Measurements from ENCODE around the gene FOXP1. TPM values are rescaled to one million over a fixed set of nuclear protein-coding genes. Genes with fewer than 3 reads are reported as not detected.

Gene FOXP1
- total RNA-seq, 3 donors from 2014 or later: 61.9 to 267 (median 146) TPM

DNA sequence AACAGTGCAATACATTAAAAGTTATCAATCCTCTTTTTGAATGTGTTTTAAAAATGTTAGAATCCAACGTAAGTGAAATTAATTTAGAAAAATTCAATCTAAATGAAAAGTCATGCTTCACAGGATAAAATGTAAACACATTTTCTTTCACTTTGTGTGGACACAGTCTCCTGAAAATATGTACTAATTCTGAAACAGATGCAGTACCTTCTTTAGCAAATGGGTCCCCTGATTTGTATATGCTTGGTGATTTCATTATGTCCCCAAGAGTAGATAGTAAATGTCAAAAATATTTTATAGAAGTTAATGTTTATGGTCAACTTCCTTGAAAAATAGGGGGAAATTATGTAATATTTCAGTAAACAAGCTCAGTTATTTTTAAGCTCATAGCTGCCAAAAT lies 28.9 kb downstream of the FOXP1 start:
- TF ChIP-seq POLR2A (IDR thresholded peaks at IDR 0.05) (no peak), POLR2AphosphoS5 (IDR thresholded peaks at IDR 0.05) (no peak)
- TF ChIP-seq, protein P1, sequence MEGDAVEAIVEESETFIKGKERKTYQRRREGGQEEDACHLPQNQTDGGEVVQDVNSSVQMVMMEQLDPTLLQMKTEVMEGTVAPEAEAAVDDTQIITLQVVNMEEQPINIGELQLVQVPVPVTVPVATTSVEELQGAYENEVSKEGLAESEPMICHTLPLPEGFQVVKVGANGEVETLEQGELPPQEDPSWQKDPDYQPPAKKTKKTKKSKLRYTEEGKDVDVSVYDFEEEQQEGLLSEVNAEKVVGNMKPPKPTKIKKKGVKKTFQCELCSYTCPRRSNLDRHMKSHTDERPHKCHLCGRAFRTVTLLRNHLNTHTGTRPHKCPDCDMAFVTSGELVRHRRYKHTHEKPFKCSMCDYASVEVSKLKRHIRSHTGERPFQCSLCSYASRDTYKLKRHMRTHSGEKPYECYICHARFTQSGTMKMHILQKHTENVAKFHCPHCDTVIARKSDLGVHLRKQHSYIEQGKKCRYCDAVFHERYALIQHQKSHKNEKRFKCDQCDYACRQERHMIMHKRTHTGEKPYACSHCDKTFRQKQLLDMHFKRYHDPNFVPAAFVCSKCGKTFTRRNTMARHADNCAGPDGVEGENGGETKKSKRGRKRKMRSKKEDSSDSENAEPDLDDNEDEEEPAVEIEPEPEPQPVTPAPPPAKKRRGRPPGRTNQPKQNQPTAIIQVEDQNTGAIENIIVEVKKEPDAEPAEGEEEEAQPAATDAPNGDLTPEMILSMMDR (IDR thresholded peaks at IDR 0.05): no peak
- DNase-seq (ENCODE audit: low spot score in 2 of 2): no peak
- Histone ChIP-seq H3K27me3 (no peaks in the 10 kb centered on the region), H3K4me3 (no peak overlapping the region), H3K9me3 (no peaks in the 10 kb centered on the region), H3K36me3 (no peaks in the 10 kb centered on the region), H3K27ac (no peak overlapping the region), H3K4me1 (no peaks in the 10 kb centered on the region)
- intact Hi-C loops (cut with DNase I; ENCODE audit: low total_unique reads): no loop called here

DNA sequence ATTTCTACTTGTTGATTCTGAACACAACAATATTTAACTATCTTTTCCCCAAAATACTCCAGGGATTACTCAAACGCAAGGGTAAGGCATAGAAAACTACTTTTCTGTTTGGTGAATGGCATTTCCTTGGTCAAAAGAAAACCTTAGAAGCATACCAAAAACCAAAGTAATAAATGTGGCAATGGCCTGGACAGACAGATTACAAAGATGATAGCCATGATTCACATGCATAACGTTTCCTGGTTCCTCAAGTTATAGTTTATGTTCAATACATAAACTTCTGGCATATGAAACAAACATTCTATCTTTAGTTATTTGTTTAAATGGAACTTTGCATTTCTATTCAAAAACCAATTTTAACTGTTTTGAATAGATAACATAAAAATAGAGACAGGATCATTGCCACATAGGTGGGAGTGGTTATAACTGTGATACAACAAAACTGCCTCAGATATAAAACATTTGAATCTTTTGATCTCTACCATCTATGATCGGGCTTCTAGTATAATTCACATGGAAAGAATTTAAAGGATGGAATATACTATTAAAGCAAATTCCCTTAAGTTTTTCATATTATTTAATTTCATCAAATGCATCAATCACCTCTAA lies 32.1 kb downstream of the FOXP1 start:
- intact Hi-C loops (cut with DNase I; ENCODE audit: low total_unique reads): no loop called here
- H3K36me3 ChIP-seq: no peaks in the 10 kb centered on the region
- no peaks in the 10 kb centered on the region for H3K9me3 ChIP-seq
- H3K27me3 ChIP-seq: no peaks in the 10 kb centered on the region
- DNase-seq (ENCODE audit: low spot score in 2 of 2): no peak
- TF ChIP-seq POLR2AphosphoS5 (IDR thresholded peaks at IDR 0.05) (no peak), POLR2A (IDR thresholded peaks at IDR 0.05) (no peak)
- no peak overlapping the region for H3K27ac ChIP-seq
- H3K4me3 ChIP-seq: no peak overlapping the region
- no peaks in the 10 kb centered on the region for H3K4me1 ChIP-seq

DNA sequence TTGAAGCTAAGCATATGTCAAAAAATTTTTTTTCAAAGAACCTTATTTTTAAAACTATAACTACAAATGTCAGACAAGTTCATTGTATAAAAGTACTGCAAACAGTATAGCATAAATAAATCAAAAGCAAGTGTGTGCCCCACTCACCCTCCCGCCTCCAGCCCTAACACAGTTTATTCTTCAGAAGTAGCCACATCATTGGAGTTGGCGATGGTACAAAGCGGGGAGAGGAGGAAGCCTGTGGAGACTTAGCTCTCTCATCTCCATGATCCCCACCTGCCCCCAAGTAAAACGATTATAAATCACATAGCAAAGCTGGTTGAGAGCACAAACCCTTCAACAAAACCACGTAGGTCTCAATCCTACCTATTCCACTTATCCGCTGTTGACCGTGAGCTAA lies 33.6 kb downstream of the FOXP1 start:
- Histone ChIP-seq H3K27ac (no peak overlapping the region), H3K4me1 (no peaks in the 10 kb centered on the region), H3K27me3 (no peaks in the 10 kb centered on the region), H3K4me3 (no peak overlapping the region), H3K9me3 (no peaks in the 10 kb centered on the region), H3K36me3 (no peaks in the 10 kb centered on the region)
- DNase-seq (ENCODE audit: low spot score in 2 of 2): no peak
- TF ChIP-seq POLR2AphosphoS5 (IDR thresholded peaks at IDR 0.05) (no peak), POLR2A (IDR thresholded peaks at IDR 0.05) (no peak)
- TF ChIP-seq, protein P1 (IDR thresholded peaks at IDR 0.05): no peak
- intact Hi-C loops (cut with DNase I; ENCODE audit: low total_unique reads): no loop called here

DNA sequence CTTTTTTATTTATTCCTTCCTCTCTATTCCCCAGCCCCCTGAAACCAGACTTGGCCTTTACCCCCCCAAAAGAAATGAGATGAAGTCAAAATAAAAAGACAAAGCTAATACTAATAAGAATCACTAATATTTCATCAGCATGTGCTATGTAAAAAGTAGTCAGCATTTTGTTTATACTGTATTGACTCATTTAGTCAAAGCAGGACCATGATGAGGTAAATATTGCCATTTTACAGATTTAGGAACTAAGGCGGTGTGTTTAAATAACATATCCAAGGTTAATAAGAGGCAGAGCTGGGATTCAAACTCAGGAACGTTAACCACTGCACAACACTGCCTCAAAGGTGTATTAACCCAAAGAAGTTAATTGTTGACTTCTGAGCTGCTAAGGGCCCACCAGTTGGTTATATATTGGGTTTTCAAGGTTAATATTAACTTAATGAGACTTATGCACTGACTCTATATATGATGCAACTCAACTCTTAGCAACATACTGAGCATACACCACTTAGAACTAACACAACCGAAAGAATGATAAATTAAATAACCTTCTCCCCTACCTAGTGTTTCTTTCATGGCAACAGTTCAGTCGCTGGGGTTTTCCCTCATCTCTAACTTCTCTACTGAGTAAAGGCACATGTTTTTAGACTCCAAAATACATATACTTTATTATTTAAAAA lies 34.7 kb downstream of the FOXP1 start:
- intact Hi-C loops (cut with DNase I; ENCODE audit: low total_unique reads): no loop called here
- TF ChIP-seq POLR2AphosphoS5 (IDR thresholded peaks at IDR 0.05): no peak
- TF ChIP-seq, protein P1 (IDR thresholded peaks at IDR 0.05): no peak
- no peak for TF ChIP-seq POLR2A (IDR thresholded peaks at IDR 0.05)
- no peaks in the 10 kb centered on the region for H3K4me1 ChIP-seq
- H3K27ac ChIP-seq: no peak overlapping the region
- no peak overlapping the region for H3K4me3 ChIP-seq
- no peak for DNase-seq (ENCODE audit: low spot score in 2 of 2)
- H3K36me3 ChIP-seq: no peaks in the 10 kb centered on the region
- H3K27me3 ChIP-seq: no peaks in the 10 kb centered on the region
- no peaks in the 10 kb centered on the region for H3K9me3 ChIP-seq

DNA sequence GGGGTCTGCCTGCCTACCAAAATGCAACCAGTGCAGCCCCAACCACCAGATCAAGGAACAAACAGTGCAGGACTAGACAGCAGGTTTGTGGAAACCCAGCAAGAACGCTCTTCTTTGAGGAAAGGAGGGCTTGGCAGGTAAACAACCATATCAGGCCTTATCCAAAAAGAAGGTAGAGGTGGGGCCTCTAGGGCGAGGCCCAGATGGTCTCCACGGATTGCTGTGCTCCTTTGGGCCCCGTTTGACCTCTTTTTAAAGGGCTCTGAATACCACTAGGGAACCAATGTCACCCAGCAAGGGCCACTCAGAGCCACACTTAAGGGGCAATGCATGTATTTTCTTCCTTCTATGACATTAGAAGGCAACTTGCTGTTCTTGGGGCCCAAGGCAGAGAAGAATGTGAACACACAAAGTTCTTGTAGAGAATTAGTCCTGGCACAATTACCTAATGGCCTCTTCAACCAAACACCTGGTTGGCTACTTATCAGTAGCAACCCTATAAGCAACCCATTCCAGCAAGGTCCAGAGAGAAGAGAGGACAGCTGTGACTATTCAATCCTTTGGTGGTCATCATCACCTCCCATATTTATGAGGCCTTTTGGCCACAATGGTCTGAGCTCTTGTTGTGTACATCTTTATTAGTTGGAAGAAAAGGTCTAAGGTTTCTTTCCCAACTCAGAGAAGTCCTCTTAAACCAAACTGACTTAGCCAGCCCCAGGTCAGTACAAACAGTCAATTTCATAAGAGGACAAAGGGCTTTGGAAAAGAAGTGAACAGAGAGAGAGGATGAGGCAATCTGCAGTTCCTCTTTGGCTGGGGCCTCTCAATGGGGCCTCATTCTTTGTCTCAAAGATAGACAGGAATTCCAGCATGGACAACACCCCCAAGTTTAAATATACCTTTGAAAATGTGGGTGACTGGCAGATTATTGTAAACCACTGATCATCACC lies 36.0 kb downstream of the FOXP1 start:
- Histone ChIP-seq H3K9me3 (no peaks in the 10 kb centered on the region), H3K4me1 (no peaks in the 10 kb centered on the region), H3K27me3 (no peaks in the 10 kb centered on the region), H3K36me3 (no peaks in the 10 kb centered on the region), H3K27ac (peak overlapping the region; percentile 33 to 34), H3K4me3 (no peak overlapping the region)
- no peak for DNase-seq (ENCODE audit: low spot score in 2 of 2)
- intact Hi-C loops (cut with DNase I; ENCODE audit: low total_unique reads): no loop called here
- no peak for TF ChIP-seq POLR2A (IDR thresholded peaks at IDR 0.05)
- TF ChIP-seq POLR2AphosphoS5 (IDR thresholded peaks at IDR 0.05): no peak
- TF ChIP-seq, protein P1 (IDR thresholded peaks at IDR 0.05): no peak

Measured in breast epithelium (tissue), 4 donors.